MG63 (cell line): Measurements from ENCODE around the gene TSHZ2. TPM values are rescaled to one million over a fixed set of nuclear protein-coding genes. Genes with fewer than 3 reads are reported as not detected.

Experiments used
- DNase-seq: peaks from one replicate; pipeline ENCODE4 v3.0.0-alpha.2; 2020
- H3K27me3 ChIP-seq: fragments of 250-450 bp; sonication (Bioruptor Pico); 2 replicates; pipeline ENCODE4 v1.5.1; 2020; ENCODE audit warnings: mild to moderate bottlenecking, moderate library complexity
- H3K36me3 ChIP-seq: fragments of 250-450 bp; sonication (Bioruptor Pico); 2 replicates; pipeline ENCODE4 v1.5.1; 2020; ENCODE audit warnings: mild to moderate bottlenecking, moderate library complexity
- H3K4me3 ChIP-seq: fragments of 250-450 bp; sonication (Bioruptor Pico); 2 replicates; pipeline ENCODE4 v1.5.1; 2020; ENCODE audit warnings: mild to moderate bottlenecking, moderate library complexity
- H3K9me3 ChIP-seq: fragments of 250-450 bp; sonication (Bioruptor Pico); 2 replicates; pipeline ENCODE4 v1.5.1; 2020; ENCODE audit warnings: mild to moderate bottlenecking, moderate library complexity
- total RNA-seq: library from RNA; depleted of rRNA; stranded (reverse); fragments of >200 nt; shearing (Covaris generic); gene quantifications from 2 replicates; pipeline ENCODE4 v1.2.3, GENCODE V29; 2014; ENCODE audit warnings: low replicate concordance

The TSHZ2 gene
- total RNA-seq, 1 experiment from 2014 or later = not detected

DNA sequence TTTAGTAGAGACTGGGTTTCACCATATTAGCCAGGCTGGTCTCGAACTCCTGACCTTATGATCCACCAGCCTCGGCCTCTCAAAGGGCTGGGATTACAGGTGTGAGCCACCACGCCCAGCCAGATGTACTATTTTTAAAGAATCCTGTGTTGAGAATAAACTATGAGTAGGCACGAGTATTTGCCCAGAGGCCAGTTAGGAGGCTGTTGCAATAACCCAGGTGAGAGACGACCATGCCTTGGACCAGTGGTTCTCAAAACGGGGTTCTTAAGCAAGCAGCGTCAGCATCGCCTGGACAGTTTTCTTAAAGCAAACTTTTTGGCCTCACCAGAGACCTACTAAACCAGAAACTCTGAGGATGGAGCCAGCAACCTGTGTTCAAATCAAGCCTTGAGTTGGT lies 362.7 kb downstream of the TSHZ2 start:
- DNase-seq = no peak
- Histone ChIP-seq H3K36me3 (no peaks in the 10 kb centered on the region), H3K4me3 (no peak overlapping the region), H3K27me3 (no peaks in the 10 kb centered on the region), H3K9me3 (no peaks in the 10 kb centered on the region)

DNA sequence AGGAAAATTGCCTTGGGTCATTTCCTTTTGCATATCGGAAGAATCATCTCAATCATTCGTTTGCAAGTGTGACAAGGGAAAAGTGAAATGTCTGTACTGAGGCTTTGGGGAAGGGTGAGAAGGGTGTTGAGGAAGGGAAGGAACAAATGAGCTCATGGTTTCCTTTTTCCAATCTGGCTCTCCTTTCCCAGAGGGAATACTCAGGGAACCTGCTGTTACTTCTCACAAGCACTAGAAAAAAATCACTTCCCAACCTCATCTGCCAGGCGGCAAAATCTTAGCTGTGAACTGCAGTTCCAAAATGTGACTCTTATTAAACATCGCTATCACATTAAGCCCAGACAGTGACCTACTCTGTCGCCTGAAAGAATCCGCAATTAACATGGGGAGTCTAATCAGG lies 363.4 kb downstream of the TSHZ2 start:
- Histone ChIP-seq H3K36me3 (no peaks in the 10 kb centered on the region), H3K9me3 (no peaks in the 10 kb centered on the region), H3K4me3 (no peak overlapping the region), H3K27me3 (no peaks in the 10 kb centered on the region)
- no peak for DNase-seq

DNA sequence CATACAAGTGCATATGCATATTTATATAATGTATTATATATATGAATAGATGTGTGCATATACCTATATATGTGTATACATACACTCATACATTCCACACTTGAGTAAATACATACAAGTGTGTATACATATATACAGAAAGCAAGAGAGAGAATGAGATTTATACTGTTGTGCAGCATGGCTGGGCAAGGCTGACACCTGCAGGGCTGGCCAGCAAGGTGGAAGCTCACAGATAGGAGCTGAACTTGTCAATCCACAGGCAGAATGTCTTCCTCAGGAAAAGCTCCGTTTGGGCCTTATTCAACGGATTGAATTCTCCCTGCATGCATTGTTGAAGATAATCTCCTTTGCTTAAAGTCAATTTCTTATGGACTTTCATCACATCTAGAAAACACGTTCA lies 364.7 kb downstream of the TSHZ2 start:
- H3K9me3 ChIP-seq = no peaks in the 10 kb centered on the region
- no peak overlapping the region for H3K4me3 ChIP-seq
- no peaks in the 10 kb centered on the region for H3K36me3 ChIP-seq

DNA sequence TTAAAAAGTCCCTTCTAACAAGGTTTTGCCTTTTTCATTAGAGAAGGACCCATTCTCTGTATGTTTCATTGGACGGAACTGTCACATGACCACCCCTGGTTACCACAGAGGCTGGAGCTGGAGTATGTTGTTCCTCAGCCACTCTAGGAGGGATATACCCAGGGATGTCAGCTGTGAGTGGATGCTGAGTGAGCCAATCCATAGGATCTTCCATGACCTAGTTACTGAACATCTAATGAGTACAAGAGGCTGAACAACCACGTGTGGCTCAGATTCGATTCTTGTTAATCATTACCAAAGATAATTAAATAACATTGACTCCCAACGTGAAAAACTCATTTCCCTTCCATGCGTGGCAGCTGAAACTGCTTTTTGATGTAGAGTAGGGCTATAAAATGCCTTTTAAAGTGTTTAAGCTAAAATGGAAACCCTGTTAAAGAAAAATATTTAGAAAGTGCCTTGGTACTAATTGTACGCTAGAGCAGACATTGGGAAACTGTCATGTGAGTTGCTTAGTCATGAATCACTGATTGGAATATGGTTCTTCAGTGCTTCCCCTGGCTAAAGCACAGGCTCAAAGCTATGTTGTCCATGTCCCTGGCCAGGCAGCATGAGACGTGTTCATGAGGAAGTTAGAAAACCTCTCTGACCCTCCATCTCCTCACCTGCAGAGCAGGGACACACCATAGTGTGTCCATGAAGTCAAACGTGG lies 365.4 kb downstream of the TSHZ2 start:
- Histone ChIP-seq H3K4me3 (no peak overlapping the region), H3K27me3 (no peaks in the 10 kb centered on the region), H3K9me3 (no peaks in the 10 kb centered on the region), H3K36me3 (no peaks in the 10 kb centered on the region)
- DNase-seq = no peak

More for the DNA sequence above, 364.7 kb downstream of the TSHZ2 start:
- no peak for DNase-seq
- H3K27me3 ChIP-seq = no peaks in the 10 kb centered on the region

DNA sequence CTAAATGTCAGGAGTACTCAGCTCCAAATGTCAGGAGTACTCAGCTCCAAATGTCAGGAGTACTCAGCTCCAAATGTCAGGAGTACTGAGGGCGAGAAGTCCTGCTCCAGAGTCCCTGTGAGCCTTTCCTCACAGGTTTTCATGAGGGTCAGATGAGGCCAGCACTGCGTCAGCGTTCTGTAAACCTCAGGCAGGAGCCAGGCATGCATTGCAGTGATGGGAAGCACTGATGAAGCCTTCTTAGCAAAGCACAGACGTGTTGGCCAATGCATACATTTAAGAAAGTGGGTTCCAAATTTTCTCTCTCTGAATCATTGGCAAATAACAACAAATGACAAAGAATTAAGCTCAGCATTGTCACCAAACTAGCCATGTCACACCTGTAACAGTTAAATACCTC lies 366.6 kb downstream of the TSHZ2 start:
- DNase-seq = no peak
- Histone ChIP-seq H3K36me3 (no peaks in the 10 kb centered on the region), H3K4me3 (no peak overlapping the region), H3K9me3 (no peaks in the 10 kb centered on the region), H3K27me3 (no peaks in the 10 kb centered on the region)

DNA sequence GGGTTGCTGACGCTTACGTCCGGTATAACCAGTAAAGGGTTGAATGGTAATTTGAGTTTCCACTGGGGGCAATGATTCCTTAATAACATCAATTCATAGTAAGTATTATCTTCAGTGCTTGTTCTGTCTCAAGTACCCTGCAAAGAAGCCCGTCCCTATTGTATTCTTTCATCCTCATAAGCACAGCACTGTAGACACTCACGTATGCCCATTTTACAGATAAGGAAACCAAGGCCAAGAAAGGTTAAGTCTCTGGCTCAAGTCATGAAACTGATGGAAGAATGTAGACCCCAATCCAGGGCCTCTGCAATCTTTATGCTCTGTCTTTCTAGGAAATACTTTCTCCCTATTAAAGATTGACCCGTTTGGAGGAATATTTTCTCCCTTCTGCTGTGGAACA lies 370.3 kb downstream of the TSHZ2 start:
- no peaks in the 10 kb centered on the region for H3K36me3 ChIP-seq
- no peak for DNase-seq
- no peak overlapping the region for H3K4me3 ChIP-seq
- H3K9me3 ChIP-seq = no peaks in the 10 kb centered on the region
- peaks cover 5% of the 10 kb centered on the region; the same call in 1 of the 2 replicates for H3K27me3 ChIP-seq

DNA sequence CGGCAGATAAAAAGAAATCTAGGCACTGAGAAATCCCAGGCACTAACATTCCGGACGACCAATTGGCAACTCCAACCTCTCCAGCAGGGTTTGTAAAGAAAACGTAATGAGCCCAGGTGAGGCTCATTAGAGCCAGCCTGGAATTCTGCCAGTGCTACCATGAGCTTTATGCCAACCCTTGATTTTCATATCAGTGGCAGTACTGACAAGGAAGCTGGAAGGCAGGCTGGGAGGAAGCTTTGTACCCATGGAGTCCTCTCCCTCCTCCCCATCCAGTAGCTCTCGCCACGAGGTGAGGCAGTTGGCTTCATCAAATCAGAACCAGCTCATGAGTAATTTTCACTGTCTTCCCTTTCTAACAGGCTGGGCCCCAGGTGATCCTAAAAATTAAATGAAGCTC lies 371.3 kb downstream of the TSHZ2 start:
- Histone ChIP-seq H3K36me3 (no peaks in the 10 kb centered on the region), H3K4me3 (no peak overlapping the region), H3K27me3 (peaks cover 6% of the 10 kb centered on the region), H3K9me3 (peaks cover 2% of the 10 kb centered on the region; the same call in 1 of the 2 replicates)
- DNase-seq = no peak

DNA sequence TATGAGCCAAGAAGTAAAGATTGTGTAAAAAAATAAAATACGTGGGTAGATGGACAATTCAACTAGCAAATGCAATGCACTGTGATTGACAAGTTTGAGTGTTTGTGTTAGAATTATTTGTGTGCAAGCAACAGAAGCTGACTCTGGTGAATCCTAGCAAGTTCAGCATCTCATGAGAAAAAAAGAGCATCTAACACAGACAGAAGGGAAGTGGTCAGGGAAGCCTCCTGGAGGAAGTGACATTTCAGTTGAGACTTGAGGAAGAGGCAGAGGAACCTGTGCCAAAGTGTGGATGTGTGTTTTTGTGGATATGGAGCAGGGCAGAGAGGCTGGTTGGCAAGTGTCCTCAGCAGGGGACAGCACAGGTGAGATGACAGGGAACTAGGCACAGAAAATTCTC lies 372.7 kb downstream of the TSHZ2 start:
- DNase-seq = no peak
- peaks cover 6% of the 10 kb centered on the region for H3K27me3 ChIP-seq
- no peak overlapping the region for H3K4me3 ChIP-seq
- H3K36me3 ChIP-seq = no peaks in the 10 kb centered on the region
- H3K9me3 ChIP-seq = peaks cover 2% of the 10 kb centered on the region; the same call in 1 of the 2 replicates

DNA sequence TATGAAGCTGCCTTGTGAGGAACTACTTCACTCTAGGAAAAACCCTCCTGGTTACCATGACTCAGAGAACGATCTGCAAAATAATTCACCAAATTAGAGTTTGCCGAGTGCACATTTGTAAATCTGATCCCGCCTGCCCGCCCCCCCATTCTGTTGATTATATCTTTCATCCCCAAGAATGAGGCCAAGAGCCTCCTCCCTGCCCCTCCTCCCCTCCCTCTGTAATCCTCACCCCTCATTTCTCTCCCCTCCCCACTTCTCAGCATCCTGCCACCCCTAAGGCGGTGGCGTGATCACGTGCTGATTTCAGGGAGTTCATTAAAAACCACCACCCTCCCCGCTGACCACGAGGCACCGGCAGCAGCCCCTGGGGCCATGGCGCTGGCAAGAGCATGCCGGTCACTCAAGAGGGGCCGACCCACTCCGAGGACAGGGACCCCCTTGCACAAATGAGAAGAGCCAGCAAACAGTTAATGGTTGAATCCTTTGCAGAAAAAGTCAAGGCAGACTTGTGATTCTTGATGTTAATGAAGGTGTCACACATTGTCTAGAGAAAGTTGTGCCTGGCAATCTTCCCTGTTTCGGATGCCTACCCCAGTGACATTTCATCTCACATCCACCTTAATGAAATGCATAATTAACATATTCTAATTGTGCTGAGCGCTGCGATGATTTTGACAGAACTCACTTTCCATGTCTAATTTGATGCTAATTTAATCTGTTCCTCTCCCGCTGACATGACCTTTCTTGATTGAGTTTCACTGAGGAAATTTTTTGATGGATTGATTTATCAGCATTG lies 373.6 kb downstream of the TSHZ2 start:
- peaks cover 2% of the 10 kb centered on the region; the same call in 1 of the 2 replicates for H3K9me3 ChIP-seq
- no peaks in the 10 kb centered on the region for H3K36me3 ChIP-seq
- DNase-seq = no peak
- peaks cover 6% of the 10 kb centered on the region for H3K27me3 ChIP-seq
- H3K4me3 ChIP-seq = no peak overlapping the region

DNA sequence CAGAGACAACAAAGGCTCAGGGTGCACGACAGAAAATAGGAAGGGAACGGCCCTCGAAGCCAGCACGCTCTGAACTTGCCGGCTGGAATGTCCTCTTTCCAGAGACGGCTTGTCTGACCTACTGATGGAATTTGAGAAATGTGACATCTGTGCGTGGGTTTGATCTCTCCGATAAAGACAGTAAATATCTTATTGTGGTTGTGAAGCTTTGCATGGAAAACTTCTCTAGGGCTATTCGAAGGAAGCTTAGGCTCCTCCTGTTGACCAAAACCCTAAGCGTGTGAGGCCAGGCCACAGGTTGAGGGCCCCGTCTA lies 374.1 kb downstream of the TSHZ2 start:
- H3K36me3 ChIP-seq = no peaks in the 10 kb centered on the region
- no peak for DNase-seq
- H3K4me3 ChIP-seq = no peak overlapping the region

DNA sequence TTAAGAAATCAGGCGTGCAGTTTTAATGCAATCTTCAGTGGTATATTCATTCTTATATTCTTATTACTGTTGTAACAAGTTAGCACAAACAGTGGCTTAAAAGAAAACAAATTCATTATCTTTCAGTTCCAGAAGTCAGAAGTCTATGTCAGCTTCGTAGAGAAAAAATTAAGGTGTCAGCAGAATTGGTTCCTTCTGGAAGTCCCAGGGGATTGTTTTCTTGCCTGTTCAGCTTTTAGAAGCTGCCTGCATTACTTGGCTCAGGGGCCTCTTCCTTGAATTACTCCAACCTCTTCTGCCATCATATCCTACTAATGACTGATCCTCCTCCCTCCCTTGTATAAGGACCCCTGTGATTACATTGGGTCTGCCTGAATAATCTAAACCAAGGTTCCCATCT lies 377.6 kb downstream of the TSHZ2 start:
- peaks cover 14% of the 10 kb centered on the region for H3K27me3 ChIP-seq
- peaks cover 5% of the 10 kb centered on the region; the same call in 1 of the 2 replicates for H3K9me3 ChIP-seq
- no peak for DNase-seq
- no peak overlapping the region for H3K4me3 ChIP-seq
- H3K36me3 ChIP-seq = no peaks in the 10 kb centered on the region

More for the DNA sequence above, 374.1 kb downstream of the TSHZ2 start:
- Histone ChIP-seq H3K27me3 (peaks cover 11% of the 10 kb centered on the region), H3K9me3 (peaks cover 2% of the 10 kb centered on the region; the same call in 1 of the 2 replicates)

DNA sequence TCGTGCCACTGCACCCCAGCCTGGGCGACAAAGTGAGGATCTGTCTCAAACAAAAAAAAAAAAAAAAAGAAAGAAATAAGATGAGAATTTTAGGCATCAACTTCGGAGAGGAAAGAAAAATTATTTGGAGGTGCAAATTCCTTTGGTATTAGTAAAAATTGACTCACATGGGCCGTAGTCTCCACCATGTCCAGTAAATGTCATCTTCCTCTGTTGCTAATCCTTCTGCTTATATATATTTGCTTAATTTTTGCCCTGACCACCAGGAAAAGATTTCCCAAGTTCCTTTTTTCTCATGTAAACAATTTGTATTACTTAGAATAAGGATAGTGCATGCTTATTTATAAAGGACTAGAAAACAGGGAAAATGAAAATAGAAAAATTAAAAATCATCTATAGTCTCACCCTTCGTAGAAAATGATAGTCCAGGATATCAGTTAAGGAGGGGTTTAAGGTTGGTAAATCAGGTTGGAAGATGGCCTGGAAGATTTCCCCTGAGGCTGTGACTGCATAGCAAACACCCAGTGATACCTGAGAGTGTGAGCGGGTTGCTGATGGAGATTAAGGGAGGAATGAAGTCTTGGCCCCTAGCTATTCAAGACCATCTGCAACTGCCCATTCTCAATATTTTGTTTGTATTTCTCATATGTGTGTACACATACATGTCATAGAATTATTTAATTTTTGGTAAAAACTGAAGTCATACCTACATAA lies 380.7 kb downstream of the TSHZ2 start:
- no peak for DNase-seq
- Histone ChIP-seq H3K36me3 (no peaks in the 10 kb centered on the region), H3K4me3 (no peak overlapping the region), H3K27me3 (peaks cover 8% of the 10 kb centered on the region), H3K9me3 (peaks cover 15% of the 10 kb centered on the region)

DNA sequence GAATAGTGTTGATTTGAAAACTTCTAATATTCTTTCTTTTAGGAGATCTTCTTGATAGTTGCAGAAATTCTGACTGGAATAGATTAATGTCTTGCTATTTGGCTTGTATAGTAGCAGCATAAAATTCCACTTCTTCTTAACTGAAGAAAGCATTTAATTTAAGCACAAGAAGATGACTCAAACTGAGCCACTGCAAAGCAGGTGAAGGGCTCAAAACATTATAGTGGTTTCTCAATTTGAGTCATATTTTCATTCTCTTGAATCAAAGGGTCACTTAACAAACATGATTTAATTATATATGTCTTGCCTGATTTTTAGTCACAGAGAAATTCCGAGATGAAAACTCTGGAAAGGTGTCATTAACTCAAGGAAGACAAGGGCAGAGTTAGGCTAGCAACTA lies 382.2 kb downstream of the TSHZ2 start:
- DNase-seq = no peak
- Histone ChIP-seq H3K4me3 (no peak overlapping the region), H3K9me3 (peaks cover 13% of the 10 kb centered on the region), H3K36me3 (no peaks in the 10 kb centered on the region), H3K27me3 (peaks cover 8% of the 10 kb centered on the region; the same call in 1 of the 2 replicates)

DNA sequence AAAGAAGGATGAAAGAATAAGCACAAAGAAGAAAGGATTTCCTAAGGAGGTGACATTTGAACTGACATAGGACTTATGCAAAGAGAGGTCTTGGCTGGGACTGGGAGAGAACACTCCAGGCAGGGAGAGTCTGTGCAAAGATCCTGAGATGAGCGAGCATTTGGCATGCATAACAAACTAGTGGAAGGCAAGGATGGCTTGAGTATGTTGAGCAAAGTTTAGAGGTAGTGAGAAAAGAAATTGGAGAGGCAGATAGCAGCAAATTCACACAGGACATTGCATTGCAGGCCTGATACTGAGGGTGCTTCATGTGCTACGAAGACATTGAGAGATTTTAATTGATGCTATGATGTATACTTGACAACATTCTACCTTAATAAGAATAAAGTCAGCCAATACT lies 383.6 kb downstream of the TSHZ2 start:
- Histone ChIP-seq H3K9me3 (peaks cover 13% of the 10 kb centered on the region), H3K27me3 (peaks cover 7% of the 10 kb centered on the region; the same call in 1 of the 2 replicates), H3K36me3 (no peaks in the 10 kb centered on the region), H3K4me3 (no peak overlapping the region)
- DNase-seq = no peak

DNA sequence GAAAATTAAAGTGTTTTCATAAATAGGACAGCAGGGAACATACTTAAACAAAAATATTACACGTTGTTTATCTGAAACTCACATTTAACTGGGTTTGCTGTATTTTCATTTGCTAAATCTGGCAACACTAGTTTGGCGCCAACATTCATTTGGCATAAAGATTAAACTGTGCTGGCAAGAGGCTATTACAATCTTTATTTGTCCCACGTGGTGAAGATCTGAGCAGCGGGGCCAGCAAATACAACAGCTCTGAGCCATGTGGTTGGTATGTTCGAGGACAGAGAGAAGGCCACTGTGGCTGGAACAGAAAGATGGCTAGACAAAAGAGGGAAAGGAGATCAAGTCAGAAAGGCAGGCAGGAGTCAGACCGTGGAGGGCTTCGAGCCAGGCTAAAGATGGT lies 387.3 kb downstream of the TSHZ2 start:
- Histone ChIP-seq H3K36me3 (no peaks in the 10 kb centered on the region), H3K9me3 (peaks cover 12% of the 10 kb centered on the region), H3K4me3 (no peak overlapping the region), H3K27me3 (no peaks in the 10 kb centered on the region; the same call in 1 of the 2 replicates)
- peak; percentile 20 for DNase-seq

DNA sequence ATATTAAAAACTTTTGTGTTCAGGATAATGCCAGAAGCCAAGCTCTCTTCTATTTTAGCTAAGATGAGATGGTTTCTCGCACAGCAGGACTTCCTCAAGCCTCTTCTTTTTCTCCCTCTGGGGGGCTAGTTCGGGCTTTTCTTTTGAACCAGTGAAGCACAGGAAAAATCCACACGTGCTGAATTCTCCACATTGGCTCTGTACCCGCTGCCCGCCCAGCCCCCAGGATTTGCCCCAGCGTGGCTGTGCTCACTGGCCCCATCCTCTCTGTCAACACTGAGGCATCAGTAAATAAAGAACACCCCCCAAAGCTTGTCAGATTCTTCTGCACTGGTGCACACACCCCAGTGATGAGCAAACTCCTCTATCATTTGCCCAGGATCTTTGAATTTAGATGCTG lies 388.7 kb downstream of the TSHZ2 start:
- peaks cover 3% of the 10 kb centered on the region; the same call in 1 of the 2 replicates for H3K27me3 ChIP-seq
- H3K4me3 ChIP-seq = no peak overlapping the region
- peaks cover 5% of the 10 kb centered on the region for H3K9me3 ChIP-seq
- DNase-seq = no peak
- no peaks in the 10 kb centered on the region for H3K36me3 ChIP-seq

DNA sequence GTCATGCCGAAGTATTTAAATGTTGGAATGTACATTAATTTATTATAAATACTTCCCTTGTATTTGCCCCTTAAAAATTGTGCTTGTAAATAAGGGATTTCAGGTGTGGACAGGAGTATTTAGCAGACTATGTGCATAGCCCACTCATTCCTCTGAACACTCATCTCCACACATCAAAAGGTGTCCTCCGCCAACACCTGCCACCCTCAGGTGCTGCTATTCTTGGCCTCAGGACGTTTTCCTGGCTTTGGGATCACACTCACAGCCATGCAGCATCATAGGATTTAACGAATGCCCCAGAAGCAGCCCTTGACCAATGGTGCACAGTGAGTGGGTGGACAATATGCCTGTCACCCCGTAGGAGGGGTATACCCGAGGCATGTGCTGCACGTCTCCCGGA lies 390.6 kb downstream of the TSHZ2 start:
- Histone ChIP-seq H3K4me3 (no peak overlapping the region), H3K36me3 (no peaks in the 10 kb centered on the region), H3K9me3 (peaks cover 3% of the 10 kb centered on the region; the same call in 1 of the 2 replicates), H3K27me3 (peaks cover 3% of the 10 kb centered on the region; the same call in 1 of the 2 replicates)
- no peak for DNase-seq
